Measurements from ENCODE around the gene RSPH6A.

The RSPH6A gene

GRCh38 chr19:45824531-45825262 lies 9.6 kb upstream of the RSPH6A start:
- DNase-seq, result no peak

- DNase-seq, result peak; percentile 76
Measured at GRCh38 chr19:45824041-45824471, 8.9 kb upstream of the RSPH6A start.

- DNase-seq, result no peak
Measured at GRCh38 chr19:45823182-45823581, 8.1 kb upstream of the RSPH6A start.

- DNase-seq, result no peak
Measured at GRCh38 chr19:45822716-45823115, 7.6 kb upstream of the RSPH6A start.

- no peak for DNase-seq
Measured at GRCh38 chr19:45821570-45821969, 6.5 kb upstream of the RSPH6A start.

GRCh38 chr19:45821103-45821521 lies 6.0 kb upstream of the RSPH6A start:
- DNase-seq, result peak; percentile 54

- no peak for DNase-seq
Measured at GRCh38 chr19:45820413-45821102, 5.5 kb upstream of the RSPH6A start.

- DNase-seq, result no peak
Measured at GRCh38 chr19:45819769-45820168, 4.7 kb upstream of the RSPH6A start.

- DNase-seq, result peak; percentile 26
Measured at GRCh38 chr19:45817725-45818301, 2.7 kb upstream of the RSPH6A start.

GRCh38 chr19:45817010-45817724 lies 2.1 kb upstream of the RSPH6A start:
- peak; percentile 78 for DNase-seq

- DNase-seq, result no peak
Measured at GRCh38 chr19:45816236-45817009, 1.3 kb upstream of the RSPH6A start.

GRCh38 chr19:45815481-45816216 lies 541 bp upstream of the RSPH6A start:
- no peak for DNase-seq

GRCh38 chr19:45814166-45814780 lies 835 bp downstream of the RSPH6A start:
- DNase-seq, result no peak

GRCh38 chr19:45812297-45812696 lies 2.8 kb downstream of the RSPH6A start:
- DNase-seq, result no peak

GRCh38 chr19:45809643-45810159 lies 5.4 kb downstream of the RSPH6A start:
- peak; percentile 91 for DNase-seq

- no peak for DNase-seq
Measured at GRCh38 chr19:45805719-45806118, 9.4 kb downstream of the RSPH6A start.

- DNase-seq, result no peak
Measured at GRCh38 chr19:45804959-45805230, 10.2 kb downstream of the RSPH6A start.

- DNase-seq, result no peak
Measured at GRCh38 chr19:45804140-45804958, 10.8 kb downstream of the RSPH6A start.

- DNase-seq, result no peak
Measured at GRCh38 chr19:45801603-45802175, 13.4 kb downstream of the RSPH6A start.

GRCh38 chr19:45800070-45800553 lies 15.0 kb downstream of the RSPH6A start:
- DNase-seq, result no peak
